Measurements from ENCODE around the gene PRR19. TPM values are rescaled to one million over a fixed set of nuclear protein-coding genes. Genes with fewer than 3 reads are reported as not detected.

PRR19 gene
- polyA plus RNA-seq, 3 donors, result 0.35 to 0.51 (median 0.38) TPM

DNA sequence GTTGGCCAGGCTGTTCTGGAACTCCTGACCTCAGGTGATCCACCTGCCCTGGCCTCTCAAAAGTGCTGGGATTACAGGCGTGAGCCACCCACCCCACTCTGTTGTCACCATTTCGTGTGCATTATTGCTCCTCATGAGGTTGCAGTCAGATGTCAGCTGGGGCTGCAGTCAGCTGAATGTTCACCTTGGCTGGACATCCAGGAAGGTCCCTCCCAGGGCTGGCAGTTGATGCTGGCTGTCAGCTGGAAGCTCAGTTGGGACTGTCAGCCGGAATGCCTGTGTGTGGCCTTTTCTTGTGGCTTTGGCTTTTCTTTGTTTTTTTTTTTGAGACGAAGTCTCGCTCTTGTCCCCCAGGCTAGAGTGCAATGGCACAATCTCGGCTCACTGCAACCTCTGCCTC, 30.1 kb downstream of the PRR19 start:
- no peaks in the 10 kb centered on the region for H3K27me3 ChIP-seq (ENCODE audit: control insufficient read depth in 2 of 2, insufficient read depth in 2 of 2, low read length in 2 of 2)
- TF ChIP-seq, protein P1, sequence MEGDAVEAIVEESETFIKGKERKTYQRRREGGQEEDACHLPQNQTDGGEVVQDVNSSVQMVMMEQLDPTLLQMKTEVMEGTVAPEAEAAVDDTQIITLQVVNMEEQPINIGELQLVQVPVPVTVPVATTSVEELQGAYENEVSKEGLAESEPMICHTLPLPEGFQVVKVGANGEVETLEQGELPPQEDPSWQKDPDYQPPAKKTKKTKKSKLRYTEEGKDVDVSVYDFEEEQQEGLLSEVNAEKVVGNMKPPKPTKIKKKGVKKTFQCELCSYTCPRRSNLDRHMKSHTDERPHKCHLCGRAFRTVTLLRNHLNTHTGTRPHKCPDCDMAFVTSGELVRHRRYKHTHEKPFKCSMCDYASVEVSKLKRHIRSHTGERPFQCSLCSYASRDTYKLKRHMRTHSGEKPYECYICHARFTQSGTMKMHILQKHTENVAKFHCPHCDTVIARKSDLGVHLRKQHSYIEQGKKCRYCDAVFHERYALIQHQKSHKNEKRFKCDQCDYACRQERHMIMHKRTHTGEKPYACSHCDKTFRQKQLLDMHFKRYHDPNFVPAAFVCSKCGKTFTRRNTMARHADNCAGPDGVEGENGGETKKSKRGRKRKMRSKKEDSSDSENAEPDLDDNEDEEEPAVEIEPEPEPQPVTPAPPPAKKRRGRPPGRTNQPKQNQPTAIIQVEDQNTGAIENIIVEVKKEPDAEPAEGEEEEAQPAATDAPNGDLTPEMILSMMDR (IDR thresholded peaks at IDR 0.05), result no peak
- H3K79me2 ChIP-seq (ENCODE audit: insufficient read depth, low read length), result no peaks in the 10 kb centered on the region
- H3K36me3 Mint-ChIP-seq, result no peaks in the 10 kb centered on the region
- H3K27ac Mint-ChIP-seq, result no peak overlapping the region
- H3K9me3 ChIP-seq (replicated peaks in 1 of 2; ENCODE audit: control insufficient read depth in 1 of 2, insufficient read depth in 1 of 2, low read length in 2 of 2), result no peaks in the 10 kb centered on the region
- peaks cover 11% of the 10 kb centered on the region for H3K4me1 Mint-ChIP-seq
- H3K27me3 Mint-ChIP-seq (ENCODE audit: low read depth in 3 of 3), result peaks cover 0 to 1% (median 0%) of the 10 kb centered on the region in 3 donors
- H3K36me3 ChIP-seq (replicated peaks in 1 of 2; ENCODE audit: control insufficient read depth in 1 of 2, insufficient read depth in 2 of 2, low read length in 2 of 2), result peaks cover 5 to 9% of the 10 kb centered on the region in 2 donors
- no peak for DNase-seq
- no peak overlapping the region for H3K27ac ChIP-seq (ENCODE audit: low read depth in 1 of 2, low read length in 2 of 2)
- intact Hi-C loops (cut with micrococcal nuclease), result no loop called here
- no peak overlapping the region for H3K4me2 ChIP-seq (replicated peaks; ENCODE audit: extremely low read depth, low read length, poor library complexity, severe bottlenecking)
- H3K4me3 ChIP-seq (replicated peaks in 1 of 3; ENCODE audit: low read depth in 2 of 3, low read length in 3 of 3), result no peak overlapping the region
- no peak overlapping the region for H2AFZ ChIP-seq (ENCODE audit: insufficient read depth, low read depth, low read length, poor library complexity, severe bottlenecking)
- no peaks in the 10 kb centered on the region for H3K9me3 Mint-ChIP-seq
- no peak overlapping the region for H3K4me3 Mint-ChIP-seq
- 89% methylated on average over 2 of the region's 6 CpGs for WGBS (ENCODE audit: insufficient coverage)
- H3K4me1 ChIP-seq (ENCODE audit: control insufficient read depth in 1 of 2, insufficient read depth in 2 of 2, low read length in 2 of 2), result peaks cover 0 to 5% of the 10 kb centered on the region in 2 donors
- no peaks in the 10 kb centered on the region for H4K20me1 ChIP-seq (ENCODE audit: insufficient read depth, low read length)
- H3K9ac ChIP-seq (ENCODE audit: insufficient read depth, low read length, poor library complexity, severe bottlenecking), result no peak overlapping the region

DNA sequence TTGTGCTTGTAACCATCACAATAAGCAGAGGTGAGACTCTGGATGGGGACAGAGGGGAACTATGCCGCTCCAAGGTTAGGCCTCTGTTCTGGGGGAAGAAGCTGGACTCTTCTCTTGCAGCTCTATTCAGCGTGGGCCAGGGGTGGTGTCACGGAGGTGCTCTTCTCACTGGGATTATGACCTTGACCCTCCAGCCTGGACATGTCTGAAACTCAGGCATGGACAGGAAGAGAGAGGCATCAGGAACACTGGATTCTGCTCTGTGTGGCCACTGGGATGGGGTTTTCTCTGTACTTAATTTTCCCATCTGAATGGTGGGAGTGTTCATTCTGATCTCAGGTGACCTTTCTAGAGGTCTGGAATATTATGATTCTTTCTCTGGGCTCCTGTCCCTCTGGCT, 31.1 kb downstream of the PRR19 start:
- Mint-ChIP-seq H3K27ac (peak overlapping the region in 1 of 7 donors; percentile 9), H3K4me1 (peaks cover 9% of the 10 kb centered on the region), H3K4me3 (no peak overlapping the region), H3K36me3 (no peaks in the 10 kb centered on the region), H3K9me3 (no peaks in the 10 kb centered on the region), H3K27me3 (ENCODE audit: low read depth in 3 of 3) (peaks cover 0 to 1% (median 0%) of the 10 kb centered on the region in 3 donors)
- Histone ChIP-seq H3K4me3 (replicated peaks in 1 of 3; ENCODE audit: low read depth in 2 of 3, low read length in 3 of 3) (no peak overlapping the region), H3K27ac (ENCODE audit: low read depth in 1 of 2, low read length in 2 of 2) (no peak overlapping the region), H3K79me2 (ENCODE audit: insufficient read depth, low read length) (no peaks in the 10 kb centered on the region), H3K27me3 (ENCODE audit: control insufficient read depth in 2 of 2, insufficient read depth in 2 of 2, low read length in 2 of 2) (no peaks in the 10 kb centered on the region), H3K4me1 (ENCODE audit: control insufficient read depth in 1 of 2, insufficient read depth in 2 of 2, low read length in 2 of 2) (peaks cover 0 to 5% of the 10 kb centered on the region in 2 donors), H3K9ac (ENCODE audit: insufficient read depth, low read length, poor library complexity, severe bottlenecking) (no peak overlapping the region), H4K20me1 (ENCODE audit: insufficient read depth, low read length) (no peaks in the 10 kb centered on the region), H3K4me2 (replicated peaks; ENCODE audit: extremely low read depth, low read length, poor library complexity, severe bottlenecking) (no peak overlapping the region), H2AFZ (ENCODE audit: insufficient read depth, low read depth, low read length, poor library complexity, severe bottlenecking) (no peak overlapping the region), H3K9me3 (replicated peaks in 1 of 2; ENCODE audit: control insufficient read depth in 1 of 2, insufficient read depth in 1 of 2, low read length in 2 of 2) (no peaks in the 10 kb centered on the region), H3K36me3 (replicated peaks in 1 of 2; ENCODE audit: control insufficient read depth in 1 of 2, insufficient read depth in 2 of 2, low read length in 2 of 2) (peaks cover 5 to 9% of the 10 kb centered on the region in 2 donors)
- WGBS (ENCODE audit: insufficient coverage), result 100% methylated on average over 3 of the region's 3 CpGs
- DNase-seq, result no peak
- TF ChIP-seq, protein P1 (IDR thresholded peaks at IDR 0.05), result no peak
- intact Hi-C loops (cut with micrococcal nuclease), result no loop called here
